Activated naive CD4-positive, alpha-beta T cell treated with anti-CD3 and anti-CD28 coated beads, Interleukin-2, amount 10 ng/mL, durations not matched to agents 7 days and 5 days (primary cell): ENCODE data around the gene KCP.

ENCODE experiments used
- CTCF ChIA-PET: fragments of 350-600 bp; sonication (Branson Sonifier 250); formaldehyde crosslinking; loops from one replicate; lab custom pipeline; 2021; ENCODE audit warnings: antibody characterized with exemption; lab: Charles Lee
- DNase-seq: peaks from one replicate; pipeline ENCODE4 v3.0.0-alpha.2; 2020
- H3K27ac Mint-ChIP-seq: one replicate; pipeline ENCODE4 v1.8.0; 2021; ENCODE audit warnings: mild to moderate bottlenecking, moderate library complexity, mixed read lengths
- H3K27me3 Mint-ChIP-seq: one replicate; pipeline ENCODE4 v1.8.0; 2021; ENCODE audit warnings: mild to moderate bottlenecking, mixed read lengths
- H3K36me3 Mint-ChIP-seq: one replicate; pipeline ENCODE4 v1.8.0; 2021; ENCODE audit warnings: mixed read lengths
- H3K4me1 Mint-ChIP-seq: one replicate; pipeline ENCODE4 v1.8.0; 2021; ENCODE audit warnings: mixed read lengths
- H3K4me3 Mint-ChIP-seq: one replicate; pipeline ENCODE4 v1.8.0; 2021; ENCODE audit warnings: mild to moderate bottlenecking, moderate library complexity, mixed read lengths
- H3K9me3 Mint-ChIP-seq: one replicate; pipeline ENCODE4 v1.8.0; 2021; ENCODE audit warnings: mixed read lengths

KCP gene

DNA sequence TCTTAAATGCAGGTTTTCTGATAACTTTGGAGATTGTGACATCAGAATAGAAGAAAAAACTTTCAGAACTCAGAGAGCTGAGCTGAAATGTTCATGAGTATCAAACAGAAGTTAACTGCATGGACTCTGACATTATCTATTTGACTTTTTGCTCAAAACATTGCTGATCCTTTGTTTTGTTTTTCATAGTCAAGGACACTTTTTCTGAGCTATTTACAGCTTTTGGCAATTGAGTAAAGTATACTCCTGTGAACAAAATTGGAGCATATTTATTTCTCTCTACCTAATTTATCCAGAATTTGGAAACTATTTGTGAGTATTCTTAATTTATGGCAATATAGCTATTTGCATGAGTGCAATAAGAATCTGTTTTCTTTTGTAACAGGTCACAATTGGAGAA, 11.1 kb downstream of the KCP start:
- H3K4me3 Mint-ChIP-seq = no peak overlapping the region

DNA sequence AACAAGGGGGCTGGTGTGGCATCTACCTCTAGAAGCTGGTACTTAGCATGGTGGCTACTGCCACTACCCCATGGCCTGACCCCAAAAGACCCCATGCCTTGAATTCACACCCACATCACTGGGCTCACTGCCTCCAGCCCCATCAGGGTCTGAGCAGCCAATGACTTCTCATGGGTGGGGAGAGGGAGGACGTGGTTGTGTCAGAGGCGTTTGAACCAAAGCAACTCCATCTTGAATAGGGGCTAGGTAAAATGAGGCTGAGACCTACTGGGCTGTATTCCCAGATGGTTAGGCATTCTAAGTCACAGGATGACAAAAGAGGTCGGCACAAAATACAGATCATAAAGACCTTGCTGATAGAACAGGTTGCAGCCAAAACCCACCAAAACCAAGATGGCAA, 15.2 kb downstream of the KCP start:
- H3K27me3 Mint-ChIP-seq = peaks cover 40% of the 10 kb centered on the region

More for the DNA sequence above, 11.1 kb downstream of the KCP start:
- CTCF ChIA-PET = interaction anchor here (1.3 to 1.5 kb wide), 2 partner anchors 192 to 311 kb away, joined by 5 read pairs; no protein-coding TSS in a partner anchor
- no peak for DNase-seq
- H3K36me3 Mint-ChIP-seq = peaks cover 3% of the 10 kb centered on the region
- peaks cover 23% of the 10 kb centered on the region for H3K27me3 Mint-ChIP-seq
- H3K9me3 Mint-ChIP-seq = peaks cover 2% of the 10 kb centered on the region
- no peaks in the 10 kb centered on the region for H3K4me1 Mint-ChIP-seq
- H3K27ac Mint-ChIP-seq = no peak overlapping the region

DNA sequence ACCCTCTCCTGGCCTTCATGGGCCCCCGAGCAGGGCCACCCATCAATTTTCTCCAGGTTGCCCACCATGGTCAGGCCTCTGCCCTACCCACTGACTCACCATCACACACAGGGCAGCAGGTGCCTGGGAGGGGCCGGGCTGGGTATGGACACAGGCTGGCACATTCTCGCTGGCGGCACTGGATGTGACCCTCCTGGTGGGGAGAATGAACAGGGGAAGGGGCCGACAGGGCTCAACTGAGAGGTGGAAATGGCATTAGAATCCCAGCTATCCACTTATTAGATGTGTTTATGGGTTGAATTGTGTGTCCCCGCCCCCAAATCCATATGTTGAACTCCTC, 16.4 kb downstream of the KCP start:
- Mint-ChIP-seq H3K27ac (no peak overlapping the region), H3K27me3 (peaks cover 40% of the 10 kb centered on the region), H3K4me3 (no peak overlapping the region), H3K36me3 (peaks cover 3% of the 10 kb centered on the region), H3K9me3 (peaks cover 2% of the 10 kb centered on the region), H3K4me1 (peaks cover 2% of the 10 kb centered on the region)
- no peak for DNase-seq
- CTCF ChIA-PET = no interaction called here

More for the DNA sequence above, 15.2 kb downstream of the KCP start:
- CTCF ChIA-PET = no interaction called here
- no peak overlapping the region for H3K4me3 Mint-ChIP-seq
- peaks cover 2% of the 10 kb centered on the region for H3K4me1 Mint-ChIP-seq
- no peak overlapping the region for H3K27ac Mint-ChIP-seq
- DNase-seq = no peak
- peaks cover 2% of the 10 kb centered on the region for H3K9me3 Mint-ChIP-seq
- H3K36me3 Mint-ChIP-seq = peaks cover 3% of the 10 kb centered on the region

DNA sequence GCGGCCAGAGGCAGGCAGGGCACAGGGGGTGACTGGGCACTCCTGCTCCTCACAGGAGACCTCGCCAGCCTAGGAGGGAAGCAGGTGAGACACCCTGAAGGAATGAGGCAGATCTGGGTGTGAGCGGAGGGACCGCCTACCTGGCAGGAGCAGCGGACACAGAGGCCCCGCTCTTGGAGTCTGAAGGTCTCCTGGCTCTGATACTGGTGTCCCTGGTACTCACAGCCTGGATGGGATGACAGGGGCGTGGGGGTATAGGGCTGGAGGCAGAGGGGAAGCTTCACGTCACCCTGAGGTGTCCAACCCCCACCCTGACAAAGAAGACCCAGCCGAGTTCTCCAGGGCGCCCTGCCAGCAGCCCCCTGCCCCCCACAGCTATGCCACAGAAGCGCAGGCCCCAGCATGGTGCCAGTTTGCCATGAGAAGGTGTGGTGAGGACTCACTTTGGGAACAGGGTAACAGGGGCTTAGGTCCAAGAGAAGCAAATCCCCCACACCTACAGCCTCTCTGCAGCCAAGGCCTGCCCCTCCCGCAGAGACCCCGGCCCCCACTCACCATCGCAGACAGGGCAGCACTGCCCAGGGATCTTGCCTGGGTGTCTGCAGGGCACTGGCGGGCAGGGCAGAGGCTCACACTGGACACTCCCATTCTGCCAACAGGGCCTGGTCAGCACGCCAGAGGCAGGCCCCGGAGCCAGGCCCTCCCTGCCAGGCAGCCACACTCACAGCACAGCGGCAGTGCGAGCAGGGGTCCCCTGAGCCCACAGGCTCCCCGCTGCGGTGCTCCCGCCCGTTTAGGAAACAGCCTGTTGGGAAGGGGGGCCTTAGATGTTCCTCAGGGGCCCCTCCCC, 17.0 kb downstream of the KCP start:
- DNase-seq = no peak
- H3K4me3 Mint-ChIP-seq = no peak overlapping the region
- H3K4me1 Mint-ChIP-seq = peaks cover 2% of the 10 kb centered on the region
- H3K27ac Mint-ChIP-seq = no peak overlapping the region
- peaks cover 2% of the 10 kb centered on the region for H3K36me3 Mint-ChIP-seq
- CTCF ChIA-PET = interaction anchor here (1.7 kb wide), 1 partner anchor 10 kb away, joined by 7 read pairs; no protein-coding TSS in a partner anchor
- peaks cover 1% of the 10 kb centered on the region for H3K9me3 Mint-ChIP-seq
- H3K27me3 Mint-ChIP-seq = peaks cover 38% of the 10 kb centered on the region

DNA sequence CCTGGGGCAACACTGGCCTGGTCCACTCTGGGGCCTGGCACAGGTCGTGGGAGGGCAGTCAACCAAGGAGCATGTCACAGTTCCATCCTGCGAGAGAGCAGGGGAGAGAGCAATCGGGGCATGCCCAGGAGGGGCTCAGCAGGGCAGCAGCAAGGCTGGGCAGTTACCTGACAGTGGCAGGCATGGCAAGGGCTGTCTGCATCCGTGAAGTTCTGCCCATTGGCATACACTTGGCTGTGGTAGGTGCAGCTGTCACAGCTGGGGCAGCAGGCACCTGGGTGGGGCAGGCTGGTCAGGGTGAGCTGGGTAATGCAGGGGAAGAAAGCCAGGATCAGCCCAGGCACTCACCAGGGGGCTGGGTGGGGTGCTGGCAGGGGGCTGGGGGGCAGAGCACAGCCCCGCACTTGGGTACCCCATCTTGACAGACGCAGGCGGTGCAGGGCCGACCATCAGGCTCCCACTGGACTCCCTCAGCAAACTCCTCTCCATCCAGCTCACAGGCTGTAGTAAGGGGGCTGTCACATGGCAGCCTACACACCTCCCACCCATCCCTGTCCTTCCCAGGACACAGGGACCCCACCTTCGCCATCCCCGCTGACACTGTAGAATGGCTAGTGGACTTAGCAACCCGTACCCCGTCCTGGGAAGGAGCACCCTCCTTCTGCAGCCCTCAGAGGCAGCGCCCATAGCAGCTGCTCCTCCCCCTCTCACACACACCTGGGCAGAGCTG, 17.8 kb downstream of the KCP start:
- no peaks in the 10 kb centered on the region for H3K36me3 Mint-ChIP-seq
- no peak overlapping the region for H3K4me3 Mint-ChIP-seq
- peaks cover 2% of the 10 kb centered on the region for H3K4me1 Mint-ChIP-seq
- no peaks in the 10 kb centered on the region for H3K9me3 Mint-ChIP-seq
- CTCF ChIA-PET = interaction anchor here (1.7 kb wide), 1 partner anchor 9 kb away, joined by 7 read pairs; no protein-coding TSS in a partner anchor
- DNase-seq = no peak
- H3K27ac Mint-ChIP-seq = no peak overlapping the region
- H3K27me3 Mint-ChIP-seq = peaks cover 35% of the 10 kb centered on the region

DNA sequence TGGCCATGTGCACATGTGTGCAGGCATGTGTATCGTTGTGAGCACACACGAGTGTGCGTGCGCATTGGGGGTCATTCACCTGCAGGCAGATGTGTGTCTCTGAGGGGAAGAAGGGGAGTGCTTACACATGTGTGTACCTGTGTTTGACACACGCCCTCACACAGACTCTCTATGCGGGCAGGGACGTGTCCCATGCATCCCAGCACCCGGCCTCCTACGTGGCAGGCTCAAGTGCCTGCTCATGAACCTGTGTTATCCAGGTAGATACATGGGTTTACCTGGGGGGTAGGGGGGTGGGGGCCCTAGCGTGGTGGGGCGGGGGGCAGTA, 18.6 kb downstream of the KCP start:
- Mint-ChIP-seq H3K27ac (no peak overlapping the region), H3K4me3 (no peak overlapping the region), H3K27me3 (peaks cover 35% of the 10 kb centered on the region), H3K36me3 (no peaks in the 10 kb centered on the region), H3K9me3 (no peaks in the 10 kb centered on the region), H3K4me1 (peaks cover 2% of the 10 kb centered on the region)
- CTCF ChIA-PET = no interaction called here
- DNase-seq = no peak

DNA sequence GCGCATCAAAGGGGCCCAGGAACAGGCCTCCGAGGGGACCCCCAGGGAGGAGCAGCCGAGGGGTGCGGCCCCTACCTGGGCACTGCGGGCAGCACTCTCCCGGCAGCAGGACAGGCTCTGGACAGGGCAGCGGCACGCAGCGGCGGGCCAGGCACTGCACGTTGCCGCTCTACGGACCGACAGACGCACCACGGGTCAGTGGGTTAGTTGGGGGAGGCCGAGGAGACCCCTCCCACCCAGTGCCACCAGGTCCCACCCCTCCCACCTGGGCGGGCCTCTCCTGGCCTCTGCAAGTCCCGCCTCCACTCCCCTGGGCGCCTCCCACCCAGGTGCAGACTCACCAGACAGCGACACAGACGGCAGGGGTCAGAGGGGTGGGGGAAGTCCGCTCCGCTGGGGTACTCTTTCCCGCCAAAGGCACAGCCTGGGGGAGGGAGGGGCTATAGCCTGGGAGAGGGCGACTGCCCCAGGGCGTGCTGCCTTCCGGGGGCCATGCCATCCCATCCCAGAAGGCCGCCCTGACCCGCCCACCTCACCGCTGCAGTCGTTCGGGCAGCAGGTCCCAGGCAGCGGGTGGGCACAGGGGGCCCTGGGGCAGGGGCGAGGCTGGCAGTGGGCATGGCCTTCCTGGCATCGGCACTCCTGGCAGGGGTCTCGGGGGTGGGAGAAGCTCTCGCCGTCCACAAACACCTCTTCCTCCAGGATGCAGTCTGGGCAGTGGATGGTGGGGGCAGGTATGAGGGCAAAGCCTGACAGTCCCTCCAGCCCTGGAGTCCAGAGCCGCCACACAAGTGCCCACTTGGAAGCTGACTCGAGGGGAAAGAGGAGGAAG, 19.2 kb downstream of the KCP start:
- Mint-ChIP-seq H3K27ac (no peak overlapping the region), H3K4me1 (peaks cover 2% of the 10 kb centered on the region), H3K27me3 (peaks cover 34% of the 10 kb centered on the region), H3K36me3 (no peaks in the 10 kb centered on the region), H3K9me3 (no peaks in the 10 kb centered on the region), H3K4me3 (no peak overlapping the region)
- CTCF ChIA-PET = no interaction called here
- DNase-seq = peak; percentile 38

DNA sequence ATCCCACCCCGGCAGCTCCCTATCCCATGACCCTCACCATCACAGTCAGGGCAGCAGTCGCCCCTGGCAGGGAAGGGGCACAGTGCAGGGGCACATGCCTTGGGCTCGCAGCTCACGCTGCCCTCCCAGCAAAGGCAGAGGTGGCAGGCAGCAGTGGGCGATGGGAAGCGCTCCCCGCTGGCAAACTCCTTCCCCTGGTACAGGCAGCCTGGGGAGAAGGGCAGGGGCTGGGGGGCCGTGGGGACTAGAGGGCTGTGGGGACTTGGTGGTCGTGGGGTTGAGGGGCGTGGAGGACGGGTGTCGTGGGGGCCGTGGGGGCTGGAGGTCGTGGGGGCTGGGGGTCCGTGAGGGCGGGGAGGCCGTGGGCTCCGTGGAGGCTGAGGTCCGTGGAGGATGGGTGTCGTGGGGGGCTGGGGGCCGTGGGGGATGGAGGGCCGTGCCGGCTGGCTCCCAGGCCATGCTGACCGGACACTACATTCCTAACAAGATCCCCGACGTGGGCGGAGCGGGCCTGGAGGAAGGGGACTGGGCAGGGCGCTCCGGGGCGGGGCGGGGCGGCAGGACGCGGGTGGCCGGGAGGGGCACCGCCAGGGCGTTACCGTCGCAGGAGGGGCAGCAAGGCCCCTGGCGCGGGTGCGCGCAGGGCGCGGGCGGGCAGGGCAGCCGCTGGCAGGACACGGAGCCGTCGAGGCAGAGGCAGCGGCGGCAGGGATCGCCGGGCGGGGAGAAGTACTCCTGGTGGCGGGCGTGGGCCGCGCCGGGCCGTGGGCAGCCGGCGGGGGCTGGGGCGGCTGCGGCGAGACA, 20.0 kb downstream of the KCP start:
- Mint-ChIP-seq H3K4me1 (peaks cover 2% of the 10 kb centered on the region), H3K27me3 (peaks cover 30% of the 10 kb centered on the region), H3K27ac (no peak overlapping the region), H3K4me3 (no peak overlapping the region), H3K9me3 (no peaks in the 10 kb centered on the region), H3K36me3 (no peaks in the 10 kb centered on the region)
- DNase-seq = no peak
- CTCF ChIA-PET = no interaction called here

DNA sequence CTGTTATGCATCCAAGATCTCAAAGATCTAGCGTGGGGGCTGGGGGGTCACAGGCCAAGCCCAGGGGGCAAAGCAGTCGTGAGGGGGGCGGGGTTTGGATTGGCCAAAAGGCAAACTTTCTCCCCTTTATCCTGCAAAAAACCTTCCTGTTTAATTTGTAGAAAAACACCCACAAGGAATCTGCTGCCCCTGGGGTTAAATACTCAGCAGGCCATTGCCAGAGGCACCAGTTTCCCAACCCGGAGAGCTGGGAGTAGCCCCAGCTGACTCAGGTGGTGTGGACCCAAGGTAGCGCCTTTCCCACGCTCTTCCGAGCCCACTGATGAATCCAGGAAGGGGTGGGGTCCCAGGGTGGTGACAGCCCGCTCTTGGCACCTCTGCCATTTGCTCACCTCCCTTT, 21.4 kb downstream of the KCP start:
- Mint-ChIP-seq H3K4me1 (peaks cover 2% of the 10 kb centered on the region), H3K36me3 (no peaks in the 10 kb centered on the region), H3K27me3 (peaks cover 29% of the 10 kb centered on the region), H3K4me3 (no peak overlapping the region), H3K27ac (no peak overlapping the region), H3K9me3 (no peaks in the 10 kb centered on the region)
- no peak for DNase-seq
- CTCF ChIA-PET = no interaction called here

DNA sequence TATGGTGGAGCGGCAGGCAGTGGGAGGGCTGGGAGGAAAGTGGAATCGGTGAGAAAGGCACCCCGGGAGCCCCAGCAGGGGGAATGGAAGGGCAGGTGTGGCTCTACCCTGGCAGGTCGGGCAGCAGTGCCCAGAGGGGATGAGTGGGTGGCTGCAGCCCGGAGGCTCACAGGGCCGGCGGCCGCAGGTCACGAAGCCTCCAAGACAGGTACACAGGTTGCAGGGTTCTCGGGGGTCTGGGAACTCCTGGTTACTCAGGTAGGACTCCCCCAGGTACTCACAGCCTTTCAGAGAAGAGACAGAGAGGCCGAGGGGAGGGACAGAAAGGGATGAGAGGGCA, 21.8 kb downstream of the KCP start:
- no peaks in the 10 kb centered on the region for H3K36me3 Mint-ChIP-seq
- CTCF ChIA-PET = no interaction called here

DNA sequence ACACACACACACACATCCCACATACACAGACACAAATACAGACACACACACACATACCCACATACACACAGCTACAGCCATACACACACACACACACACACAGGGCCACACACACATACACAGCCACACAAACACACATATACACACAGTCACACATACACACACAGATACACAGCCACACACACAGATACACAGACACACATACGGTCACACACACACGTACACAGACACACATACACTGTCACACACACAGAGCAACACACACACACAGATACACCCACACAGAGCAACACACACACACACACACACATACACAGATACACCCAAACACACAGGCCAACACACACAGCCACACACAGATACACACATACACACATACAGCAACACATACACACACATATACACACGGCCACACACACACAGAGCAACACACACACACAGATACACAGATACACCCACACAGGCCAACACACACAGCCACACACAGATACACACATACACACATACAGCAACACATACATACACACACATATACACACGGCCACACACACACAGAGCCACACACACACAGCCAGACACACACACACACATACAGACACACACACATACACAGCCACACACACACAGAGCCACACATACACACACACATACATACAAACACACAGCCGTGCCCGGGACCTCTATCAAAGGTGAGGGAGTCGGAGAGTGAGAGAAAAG, 22.3 kb downstream of the KCP start:
- Mint-ChIP-seq H3K9me3 (no peaks in the 10 kb centered on the region), H3K4me1 (peaks cover 2% of the 10 kb centered on the region), H3K4me3 (no peak overlapping the region), H3K27me3 (peaks cover 27% of the 10 kb centered on the region), H3K27ac (no peak overlapping the region), H3K36me3 (no peaks in the 10 kb centered on the region)
- DNase-seq = no peak
- CTCF ChIA-PET = no interaction called here

More for the DNA sequence above, 21.8 kb downstream of the KCP start:
- Mint-ChIP-seq H3K27me3 (peaks cover 29% of the 10 kb centered on the region), H3K27ac (no peak overlapping the region), H3K4me3 (no peak overlapping the region), H3K9me3 (no peaks in the 10 kb centered on the region), H3K4me1 (peaks cover 2% of the 10 kb centered on the region)
- DNase-seq = no peak

DNA sequence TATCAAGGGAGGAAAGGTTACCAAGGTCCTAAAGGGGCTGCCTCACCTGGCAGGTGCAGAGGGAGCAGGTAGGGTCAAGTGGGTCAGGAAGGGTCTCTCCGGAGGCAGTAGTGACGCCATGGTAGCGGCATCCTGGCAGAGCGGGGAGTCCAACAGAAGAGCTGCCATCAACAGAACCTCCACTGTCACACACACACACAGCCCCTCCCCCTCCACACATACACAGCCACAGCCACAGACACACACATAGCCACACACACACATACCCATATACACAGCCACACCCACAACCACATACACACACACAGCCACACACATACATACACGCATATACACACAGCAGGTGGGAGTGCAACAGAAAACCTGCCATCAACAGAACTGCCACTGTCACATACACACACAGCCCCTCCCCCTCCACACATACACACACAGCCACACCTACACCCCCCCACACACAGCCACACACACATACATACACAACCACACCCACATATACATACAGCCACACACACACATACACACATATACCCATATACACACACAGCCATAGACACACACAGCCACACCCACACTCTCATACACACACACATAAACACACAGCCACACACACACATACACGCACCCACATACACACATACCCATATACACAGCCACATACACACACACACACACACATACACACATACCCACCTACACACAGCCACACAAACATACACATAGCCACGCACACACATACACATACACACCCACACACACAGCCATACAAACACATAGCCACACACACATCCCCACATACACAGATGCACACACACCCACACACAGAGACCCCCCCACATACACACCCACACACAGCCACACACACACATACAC, 23.1 kb downstream of the KCP start:
- no peak overlapping the region for H3K4me3 Mint-ChIP-seq

More for the DNA sequence above, 23.1 kb downstream of the KCP start:
- CTCF ChIA-PET = interaction anchor here (1.9 to 2.1 kb wide), 2 partner anchors 24 to 46 kb away, joined by 8 to 14 read pairs; partner anchors contain the start of gene ATP6V1F
- Mint-ChIP-seq H3K4me1 (peaks cover 2% of the 10 kb centered on the region), H3K27ac (no peak overlapping the region), H3K36me3 (no peaks in the 10 kb centered on the region), H3K27me3 (peaks cover 20% of the 10 kb centered on the region), H3K9me3 (no peaks in the 10 kb centered on the region)
- no peak for DNase-seq
